HepG2 (cell line): Measurements from ENCODE around the gene CAMK1G. TPM values are rescaled to one million over a fixed set of nuclear protein-coding genes. Genes with fewer than 3 reads are reported as not detected.

Source experiments
- ATAC-seq: fragments of 200-7000 bp; cut with Tn5 transposase; 3 replicates; pipeline ENCODE4 v1.9.1; 2020; ENCODE audit warnings: mild to moderate bottlenecking, moderate library complexity
- BruUV-seq: library from RNA; stranded (reverse); fragments of 400-500 nt; replicated peaks from 2 replicates; lab custom pipeline; 2021; lab: Mats Ljungman, UMichigan
- CTCF ChIA-PET: fragments of 300-600 bp; formaldehyde crosslinking; extraction: SDS; loops from one replicate; lab custom pipeline; 2021; ENCODE audit warnings: low total read pairs, inconsistent platforms, low intra/inter-chr PET ratio; lab: Yijun Ruan, JAX
- POLR2A ChIA-PET: fragments of 350-600 bp; sonication (Branson Sonifier 250); formaldehyde crosslinking; loops from one replicate; lab custom pipeline; 2020; ENCODE audit warnings: antibody characterized with exemption, inconsistent platforms; lab: Yijun Ruan, JAX
- DNase-seq: peaks from one replicate; pipeline ENCODE4 v3.0.0-alpha.2; 2015; ENCODE audit warnings: low spot score
- FAIRE-seq: peaks from 3 replicates; lab custom pipeline; 2011; peaks lifted over from hg19 to GRCh38; lab: Jason Lieb, UNC
- H2AFZ ChIP-seq: one replicate; pipeline ENCODE4 v1.6.1; 2011; ENCODE audit warnings: low read length, inconsistent platforms
- H3K27ac ChIP-seq: fragments of 300-600 bp; 3 replicates; pipeline ENCODE4 v1.8.0; 2011; ENCODE audit warnings: mixed run types, mild to moderate bottlenecking, mixed read lengths, low read length, inconsistent platforms; ENCODE audit not compliant: insufficient read depth; ENCODE audit errors: extremely low read length
- H3K27me3 ChIP-seq, 2 experiments: fragments of 200-600 bp in 1 of 2; 2 replicates in 1 of 2; 3 replicates in 1 of 2; pipeline versions ENCODE4 v1.6.0 to v1.8.0; 2011; ENCODE audit warnings: low read length in 2 of 2, mild to moderate bottlenecking in 2 of 2, moderate library complexity in 2 of 2, inconsistent platforms in 1 of 2; ENCODE audit not compliant: insufficient read depth in 2 of 2, control insufficient read depth in 1 of 2
- H3K36me3 ChIP-seq, 2 experiments: fragments of 200-600 bp in 1 of 2; replicated peaks in 1 of 2; 2 replicates in 1 of 2; 3 replicates in 1 of 2; pipeline versions ENCODE4 v1.5.1 to v1.8.0; 2011; ENCODE audit warnings: low read length in 2 of 2, inconsistent platforms in 1 of 2; ENCODE audit not compliant: insufficient read depth in 2 of 2, control insufficient read depth in 1 of 2
- H3K4me1 ChIP-seq: 2 replicates; pipeline ENCODE4 v1.5.1; 2012; ENCODE audit warnings: low read length, inconsistent platforms; ENCODE audit not compliant: insufficient read depth
- H3K4me2 ChIP-seq: 2 replicates; pipeline ENCODE4 v1.6.0; 2011; ENCODE audit warnings: low read depth, low read length, inconsistent platforms
- H3K4me3 ChIP-seq, 3 experiments: fragments of 200-600 bp in 1 of 3; sonication (generic), shearing (Covaris generic) in 1 of 3; replicated peaks in 1 of 3; 2 replicates each; pipeline ENCODE4 v1.5.1; 2011 to 2016; ENCODE audit warnings: low read length in 3 of 3, inconsistent platforms in 2 of 3, low read depth in 2 of 3, mild to moderate bottlenecking in 2 of 3, control low read depth in 1 of 3, mixed read lengths in 1 of 3; ENCODE audit not compliant: insufficient read depth in 1 of 3
- H3K79me2 ChIP-seq: one replicate; pipeline ENCODE4 v1.6.1; 2011; ENCODE audit warnings: low read length, inconsistent platforms; ENCODE audit not compliant: insufficient read depth
- H3K9ac ChIP-seq: 2 replicates; pipeline ENCODE4 v1.6.0; 2011; ENCODE audit warnings: mild to moderate bottlenecking, low read depth, low read length, inconsistent platforms; ENCODE audit not compliant: insufficient read depth
- H3K9me3 ChIP-seq: 2 replicates; pipeline ENCODE4 v1.5.1; 2012; ENCODE audit warnings: mild to moderate bottlenecking, low read length
- H4K20me1 ChIP-seq: 2 replicates; pipeline ENCODE4 v1.6.0; 2011; ENCODE audit warnings: inconsistent platforms, mild to moderate bottlenecking, low read length, moderate library complexity; ENCODE audit not compliant: insufficient read depth
- AGO1 ChIP-seq: fragments of 200-400 bp; formaldehyde crosslinking; IDR thresholded peaks from 2 replicates; pipeline ENCODE4 v1.6.1; 2017; ENCODE audit warnings: mild to moderate bottlenecking, low read depth, low read length, moderate library complexity; ENCODE audit not compliant: poor library complexity, severe bottlenecking
- ERF ChIP-seq: IDR thresholded peaks from 2 replicates; pipeline ENCODE4 v1.6.1; 2018; ENCODE audit warnings: missing biosample characterization, missing genetic modification reagents
- ETS1 ChIP-seq: sonication (generic); formaldehyde crosslinking; IDR thresholded peaks from 2 replicates; pipeline ENCODE4 v1.4.0; 2020; ENCODE audit warnings: missing genetic modification reagents
- IRF2 ChIP-seq: IDR thresholded peaks from 2 replicates; pipeline ENCODE4 v1.6.1; 2018; ENCODE audit warnings: missing genetic modification reagents, missing compliant biosample characterization
- MEIS2 ChIP-seq: sonication (generic); formaldehyde crosslinking; IDR thresholded peaks from 2 replicates; pipeline ENCODE4 v1.9.0; 2021; ENCODE audit warnings: mild to moderate bottlenecking, missing genetic modification reagents
- NFE2L1 ChIP-seq: sonication (generic); formaldehyde crosslinking; IDR thresholded peaks from 2 replicates; pipeline ENCODE4 v1.4.0; 2020; ENCODE audit warnings: missing genetic modification reagents, mild to moderate bottlenecking, borderline replicate concordance
- NFRKB ChIP-seq: fragments of 450-650 bp; IDR thresholded peaks from 2 replicates; pipeline ENCODE4 v1.6.1; 2017
- TARDBP ChIP-seq: sonication (generic); formaldehyde crosslinking; IDR thresholded peaks from 2 replicates; pipeline ENCODE4 v1.8.0; 2022; ENCODE audit warnings: mild to moderate bottlenecking, missing genetic modification reagents
- UBTF ChIP-seq: sonication (generic); formaldehyde crosslinking; IDR thresholded peaks from 2 replicates; pipeline ENCODE4 v1.4.0; 2020; ENCODE audit warnings: mild to moderate bottlenecking, missing genetic modification reagents
- YEATS2 ChIP-seq: sonication (generic); formaldehyde crosslinking; IDR thresholded peaks from 2 replicates; pipeline ENCODE4 v1.4.0; 2020; ENCODE audit warnings: missing genetic modification reagents, borderline replicate concordance
- ZBTB26 ChIP-seq: IDR thresholded peaks from 2 replicates; pipeline ENCODE4 v1.6.1; 2016; ENCODE audit warnings: missing compliant biosample characterization, missing genetic modification reagents, borderline replicate concordance
- ZNF34 ChIP-seq: sonication (generic); formaldehyde crosslinking; IDR thresholded peaks from 2 replicates; pipeline ENCODE4 v1.4.0; 2020; ENCODE audit warnings: mild to moderate bottlenecking, missing genetic modification reagents, borderline replicate concordance
- ZNF879 ChIP-seq: sonication (generic); formaldehyde crosslinking; IDR thresholded peaks from 2 replicates; pipeline ENCODE4 v1.8.1; 2023; ENCODE audit warnings: missing genetic modification reagents
- WGBS: methylation state at CpG from one replicate; pipeline ENCODE4 v1.1.6; 2017; ENCODE audit warnings: low lambda C conversion rate; 5-methylcytosine and 5-hydroxymethylcytosine counted together
- in situ Hi-C: cut with HindIII; loops from 2 replicates; pipeline ENCODE4 v1.10.0; 2017; ENCODE audit warnings: low pct_unique_long_range_greater_than_20kb; ENCODE audit not compliant: extremely low pct_ligation_motif_present
- intact Hi-C: fragments of 100-400 bp; cut with micrococcal nuclease; formaldehyde crosslinking; loops from one replicate; pipeline ENCODE4 v1.10.0; 2022; ENCODE audit not compliant: unreplicated experiment
- polyA plus RNA-seq, 8 experiments: library from polyadenylated mRNA; depleted of rRNA in 3 of 8; stranded (reverse) in 7 of 8; unstranded in 1 of 8; fragments of >200 nt; fragmentation: Illumina TruSeq in 4 of 8; extraction: Trizol in 4 of 8; gene quantifications; 2 replicates each; pipeline versions ENCODE4 v1.2.1 to v1.2.3, GENCODE V29; 2011 to 2016; ENCODE audit warnings: low read depth in 4 of 8, missing spikeins in 1 of 8, mixed read lengths in 1 of 8; ENCODE audit not compliant: insufficient read depth in 1 of 8
- total RNA-seq, 5 experiments: library from RNA; depleted of rRNA; stranded (reverse); fragments of >200 nt; fragmentation: Illumina TruSeq; extraction: Trizol; gene quantifications; 2 replicates each; pipeline ENCODE4 v1.2.3, GENCODE V29; 2016; ENCODE audit warnings: low read depth in 1 of 5

CAMK1G gene
- total and polyA plus RNA-seq, 2 of the 13 experiments (the other 11 are each of a cell fraction or from before 2014, with no cell fraction given), result not detected

- Histone ChIP-seq H3K36me3 (no peaks in the 10 kb centered on the region), H2AFZ (no peak overlapping the region), H3K9ac (no peak overlapping the region), H3K4me1 (no peaks in the 10 kb centered on the region), H3K79me2 (no peaks in the 10 kb centered on the region), H4K20me1 (no peaks in the 10 kb centered on the region), H3K4me2 (no peak overlapping the region), H3K4me3 (no peak overlapping the region), H3K27ac (no peak overlapping the region), H3K9me3 (no peaks in the 10 kb centered on the region), H3K27me3 (no peaks in the 10 kb centered on the region)
- intact Hi-C loops (no loop called here), in situ Hi-C loops (no loop called here)
- ATAC-seq, result no peak
- TF ChIP-seq AGO1, result no peak
- no peak for TF ChIP-seq ZNF879 (CRISPR knock-in tag)
- no peak for TF ChIP-seq ETS1 (CRISPR knock-in tag)
- no peak for TF ChIP-seq UBTF (CRISPR knock-in tag)
- TF ChIP-seq NFRKB, result no peak
- no peak for TF ChIP-seq NFE2L1 (CRISPR knock-in tag)
- TF ChIP-seq TARDBP, result no peak
- TF ChIP-seq MEIS2 (CRISPR knock-in tag), result no peak
- TF ChIP-seq ZBTB26, result no peak
- TF ChIP-seq YEATS2 (CRISPR knock-in tag), result no peak
- TF ChIP-seq ZNF34 (CRISPR knock-in tag), result no peak
- TF ChIP-seq ERF, result no peak
- no peak for TF ChIP-seq IRF2 (CRISPR knock-in tag)
- CTCF ChIA-PET, result no interaction called here
- POLR2A ChIA-PET, result no interaction called here
- no TSS peak for BruUV-seq
- no peak for FAIRE-seq
- DNase-seq, result no peak
- WGBS, result 15% methylated on average over 5 of the region's 5 CpGs
Measured at GRCh38 chr1:209614151-209614420, 30.6 kb downstream of the CAMK1G start.
